ENCODE results near the gene GPRC5C. TPM values are rescaled to one million over a fixed set of nuclear protein-coding genes. Genes with fewer than 3 reads are reported as not detected.
A peak's percentile ranks its signal among the peaks of the same experiment; 100 is the strongest.

The GPRC5C gene
- total and polyA plus RNA-seq, 2 of the 13 experiments (the other 11 are each of a cell fraction or from before 2014, with no cell fraction given), result 85.6 to 300 TPM

- TF ChIP-seq HNRNPL (IDR thresholded peaks at IDR 0.05; ENCODE audit: low read depth, low read length) (peak; percentile 72; the same call in 1 of the 2 replicates), ZXDC (CRISPR knock-in tag; IDR thresholded peaks at IDR 0.05) (no peak), NR2F2 (IDR thresholded peaks at IDR 0.05; ENCODE audit: borderline replicate concordance, low read depth) (no peak), STAT5B (CRISPR knock-in tag; IDR thresholded peaks at IDR 0.05) (no peak), FOXC1 (CRISPR knock-in tag; IDR thresholded peaks at IDR 0.05; ENCODE audit: borderline replicate concordance) (no peak), MBNL3 (CRISPR knock-in tag; conservative IDR thresholded peaks at IDR 0.05) (no peak), SOX6 (IDR thresholded peaks at IDR 0.05) (no peak), SOX6 (CRISPR knock-in tag; IDR thresholded peaks at IDR 0.05) (0 out of 2 replicates have a peak, but pooled peaks have one; percentile 16), ZFP41 (CRISPR knock-in tag; IDR thresholded peaks at IDR 0.05; ENCODE audit: borderline replicate concordance) (no peak), GABPB1 (CRISPR knock-in tag; IDR thresholded peaks at IDR 0.05) (no peak), ZBTB7B (CRISPR knock-in tag; IDR thresholded peaks at IDR 0.05) (0 out of 2 replicates have a peak, but pooled peaks have one; percentile 3), PHF8 (CRISPR knock-in tag; IDR thresholded peaks at IDR 0.05) (no peak; the same call in 1 of the 2 replicates), ZNF577 (CRISPR knock-in tag; IDR thresholded peaks at IDR 0.05; ENCODE audit: borderline replicate concordance, low read depth) (no peak), SRY (CRISPR knock-in tag; IDR thresholded peaks at IDR 0.05) (peak; percentile 23; the same call in 1 of the 2 replicates), SRF (IDR thresholded peaks at IDR 0.05; ENCODE audit: low read depth, low read length) (no peak), NR0B2 (CRISPR knock-in tag; IDR thresholded peaks at IDR 0.05) (no peak), ZSCAN9 (CRISPR knock-in tag; IDR thresholded peaks at IDR 0.05; ENCODE audit: borderline replicate concordance) (no peak), ZMYM4 (CRISPR knock-in tag; IDR thresholded peaks at IDR 0.05) (no peak), ZKSCAN5 (CRISPR knock-in tag; IDR thresholded peaks at IDR 0.05) (no peak), ZFP91 (CRISPR knock-in tag; IDR thresholded peaks at IDR 0.05; ENCODE audit: borderline replicate concordance) (no peak), PLRG1 (conservative IDR thresholded peaks at IDR 0.05) (no peak), ZNF20 (CRISPR knock-in tag; IDR thresholded peaks at IDR 0.05) (no peak)
- TF ChIP-seq, protein P1, sequence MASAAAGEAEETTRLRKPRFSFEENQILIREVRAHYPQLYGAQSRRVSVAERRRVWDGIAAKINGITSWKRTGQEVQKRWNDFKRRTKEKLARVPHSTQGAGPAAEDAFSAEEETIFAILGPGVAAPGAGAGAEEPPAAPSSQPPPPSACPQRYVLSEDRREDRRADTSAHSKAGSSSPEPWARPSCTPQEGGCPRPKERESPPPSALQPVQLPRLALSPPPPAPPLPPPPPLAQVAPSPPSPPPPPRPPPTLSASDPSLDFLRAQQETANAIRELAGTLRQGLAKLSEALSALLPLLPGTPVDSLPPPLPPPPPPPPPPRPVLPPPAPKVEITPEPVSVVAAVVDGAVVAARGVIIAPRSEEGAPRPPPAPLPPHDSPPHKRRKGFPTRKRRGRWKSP (CRISPR knock-in tag; IDR thresholded peaks at IDR 0.05), result no peak; the same call in 1 of the 2 replicates
- TF ChIP-seq, protein P2, sequence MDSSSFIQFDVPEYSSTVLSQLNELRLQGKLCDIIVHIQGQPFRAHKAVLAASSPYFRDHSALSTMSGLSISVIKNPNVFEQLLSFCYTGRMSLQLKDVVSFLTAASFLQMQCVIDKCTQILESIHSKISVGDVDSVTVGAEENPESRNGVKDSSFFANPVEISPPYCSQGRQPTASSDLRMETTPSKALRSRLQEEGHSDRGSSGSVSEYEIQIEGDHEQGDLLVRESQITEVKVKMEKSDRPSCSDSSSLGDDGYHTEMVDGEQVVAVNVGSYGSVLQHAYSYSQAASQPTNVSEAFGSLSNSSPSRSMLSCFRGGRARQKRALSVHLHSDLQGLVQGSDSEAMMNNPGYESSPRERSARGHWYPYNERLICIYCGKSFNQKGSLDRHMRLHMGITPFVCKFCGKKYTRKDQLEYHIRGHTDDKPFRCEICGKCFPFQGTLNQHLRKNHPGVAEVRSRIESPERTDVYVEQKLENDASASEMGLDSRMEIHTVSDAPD (CRISPR knock-in tag; IDR thresholded peaks at IDR 0.05), result no peak
These were observed 21.2 kb downstream of the GPRC5C start (continued) for GRCh38 chr17:74452841-74453661.

Measured in HepG2 (cell line).